ENCODE results near the gene LAMA2. TPM values are rescaled to one million over a fixed set of nuclear protein-coding genes. Genes with fewer than 3 reads are reported as not detected.

Gene LAMA2
- total and polyA plus RNA-seq, 2 of the 8 experiments (the other 6 are each of a cell fraction or from before 2014, with no cell fraction given): 1.3 to 3.8 TPM

DNA sequence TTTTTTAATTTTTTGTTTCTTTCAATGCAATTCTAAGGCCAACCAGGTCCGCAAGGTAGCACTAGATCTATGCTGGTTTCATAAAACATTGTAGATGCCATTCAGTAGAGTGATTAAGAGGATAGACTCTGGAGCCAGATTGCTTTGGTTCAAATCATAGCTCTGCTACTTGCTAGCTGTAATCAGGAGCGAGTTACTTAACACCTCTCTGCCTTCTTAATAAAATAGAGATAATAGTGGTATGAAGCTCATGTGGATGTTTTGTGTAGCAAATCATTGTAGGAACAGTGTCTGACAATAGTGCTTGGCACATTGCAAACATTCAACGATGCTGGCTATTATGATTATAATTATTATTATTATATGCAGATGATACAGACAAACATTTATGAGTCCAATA is 164.9 kb downstream of the LAMA2 start:
- ChIA-PET CTCF (ENCODE audit: partially characterized antibody) (interaction anchor here (0.7 to 1.5 kb wide), 2 partner anchors 44 to 323 kb away, joined by 3 to 7 read pairs; no protein-coding TSS in a partner anchor), POLR2A (ENCODE audit: partially characterized antibody) (no interaction called here)
- H3K23me2 ChIP-seq (ENCODE audit: low read depth, low read length): no peaks in the 10 kb centered on the region
- H3K18ac ChIP-seq (ENCODE audit: extremely low read depth, low read length): no peak overlapping the region
- no peaks in the 10 kb centered on the region for H3K79me1 ChIP-seq (ENCODE audit: low read depth, low read length)
- peaks cover 0 to 3% of the 10 kb centered on the region in 2 experiments; a peak in 1 of 4 replicates for H3K9me3 ChIP-seq (ENCODE audit: insufficient read depth in 2 of 2, low read depth in 1 of 2, low read length in 1 of 2)
- H3K27me3 ChIP-seq (replicated peaks in 1 of 4; ENCODE audit: control insufficient read depth in 3 of 4, extremely low read depth in 1 of 4, insufficient read depth in 3 of 4, low read length in 3 of 4): no peaks in the 10 kb centered on the region
- H2BK12ac ChIP-seq (ENCODE audit: low read depth, low read length): no peak overlapping the region
- no peak overlapping the region for H3K56ac ChIP-seq (replicated peaks; ENCODE audit: insufficient read length, low read depth, low read length)
- no peak overlapping the region for H3K4me2 ChIP-seq (ENCODE audit: insufficient read depth in 1 of 2, low read depth in 2 of 2, low read length in 2 of 2)
- no peak overlapping the region for H4K91ac ChIP-seq (replicated peaks; ENCODE audit: insufficient read length, low read length)
- no peak overlapping the region for H2BK120ac ChIP-seq (replicated peaks; ENCODE audit: low read depth, low read length)
- H2AK5ac ChIP-seq (ENCODE audit: low read depth, low read length): no peak overlapping the region
- no peak overlapping the region for H2BK15ac ChIP-seq (ENCODE audit: low read length)
- H3K4ac ChIP-seq (replicated peaks; ENCODE audit: insufficient read length, low read depth, low read length): no peak overlapping the region
- no peak overlapping the region for H3K27ac ChIP-seq (ENCODE audit: low read depth, low read length)
- no peaks in the 10 kb centered on the region for H3K79me2 ChIP-seq (ENCODE audit: control insufficient read depth in 1 of 2, insufficient read depth in 2 of 2, low read length in 2 of 2)
- no peaks in the 10 kb centered on the region for H3K4me1 ChIP-seq (replicated peaks in 1 of 4; ENCODE audit: control insufficient read depth in 3 of 4, insufficient read depth in 4 of 4, low read length in 3 of 4)
- H2BK20ac ChIP-seq (ENCODE audit: low read length): no peak overlapping the region
- H2BK5ac ChIP-seq (ENCODE audit: low read depth, low read length): no peak overlapping the region
- no peak overlapping the region for H4K5ac ChIP-seq (ENCODE audit: insufficient read length, low read depth, low read length)
- WGBS, 2 experiments (ENCODE audit: extremely low coverage in 1 of 2, insufficient coverage in 1 of 2, insufficient read length in 1 of 2, insufficient replicate concordance in 2 of 2, low coverage in 1 of 2, low lambda C conversion rate in 2 of 2, missing lambda C conversion rate in 1 of 2): 96% methylated on average over 3 of the region's 3 CpGs; no CpG with 5 or more reads in 1 of the 2 experiments
- no peaks in the 10 kb centered on the region for H3K36me3 ChIP-seq (ENCODE audit: control insufficient read depth in 2 of 4, insufficient read depth in 4 of 4, low read length in 3 of 4)
- H3K23ac ChIP-seq (ENCODE audit: insufficient read length): no peak overlapping the region
- no peak for FAIRE-seq
- H3K9ac ChIP-seq (replicated peaks in 1 of 4; ENCODE audit: extremely low read depth in 1 of 4, low read depth in 3 of 4, low read length in 3 of 4): no peak overlapping the region
- H2AFZ ChIP-seq (ENCODE audit: low read length): no peak overlapping the region
- H4K20me1 ChIP-seq (replicated peaks in 1 of 2; ENCODE audit: control insufficient read depth in 1 of 2, insufficient read depth in 2 of 2, low read length in 2 of 2): no peaks in the 10 kb centered on the region
- no peak overlapping the region for H3K4me3 ChIP-seq (ENCODE audit: extremely low read depth in 1 of 4, insufficient read depth in 2 of 4, low read depth in 3 of 4, low read length in 4 of 4)
- DNase-seq (ENCODE audit: low read depth in 1 of 2, low spot score in 2 of 2): no peak
- no peak overlapping the region for H3K14ac ChIP-seq (ENCODE audit: insufficient read length)
- no peak overlapping the region for H4K8ac ChIP-seq (ENCODE audit: extremely low read depth, insufficient read depth, low read length)
- no peak for TF ChIP-seq RAD21 (IDR thresholded peaks at IDR 0.05 in 1 of 2, conservative IDR thresholded peaks at IDR 0.05 in 1 of 2; ENCODE audit: low read depth in 2 of 2, low read length in 2 of 2)
- TF ChIP-seq SRF (IDR thresholded peaks at IDR 0.05; ENCODE audit: low read depth, low read length): no peak
- TF ChIP-seq TAF1 (IDR thresholded peaks at IDR 0.05; ENCODE audit: low read depth, low read length): no peak
- TF ChIP-seq BRCA1 (IDR thresholded peaks at IDR 0.05; ENCODE audit: low read depth, low read length): no peak
- no peak for TF ChIP-seq BCL11A (IDR thresholded peaks at IDR 0.05; ENCODE audit: low read depth in 2 of 2, low read length in 2 of 2)
- no peak for TF ChIP-seq GABPA (IDR thresholded peaks at IDR 0.05; ENCODE audit: borderline replicate concordance, insufficient read depth, low read length)
- TF ChIP-seq, protein P1, sequence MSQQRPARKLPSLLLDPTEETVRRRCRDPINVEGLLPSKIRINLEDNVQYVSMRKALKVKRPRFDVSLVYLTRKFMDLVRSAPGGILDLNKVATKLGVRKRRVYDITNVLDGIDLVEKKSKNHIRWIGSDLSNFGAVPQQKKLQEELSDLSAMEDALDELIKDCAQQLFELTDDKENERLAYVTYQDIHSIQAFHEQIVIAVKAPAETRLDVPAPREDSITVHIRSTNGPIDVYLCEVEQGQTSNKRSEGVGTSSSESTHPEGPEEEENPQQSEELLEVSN (IDR thresholded peaks at IDR 0.05): no peak
- TF ChIP-seq RXRA (IDR thresholded peaks at IDR 0.05; ENCODE audit: insufficient read depth, low read depth, low read length): no peak
- no peak for TF ChIP-seq HDAC6 (IDR thresholded peaks at IDR 0.05; ENCODE audit: low read depth, low read length)
- TF ChIP-seq SIRT6 (IDR thresholded peaks at IDR 0.05; ENCODE audit: low read length): no peak
- TF ChIP-seq SP4 (IDR thresholded peaks at IDR 0.05; ENCODE audit: low read length): no peak
- TF ChIP-seq YY1 (IDR thresholded peaks at IDR 0.05; ENCODE audit: low read depth, low read length): no peak
- TF ChIP-seq RNF2 (IDR thresholded peaks at IDR 0.05; ENCODE audit: borderline replicate concordance, low read depth, low read length, missing control alignments, poor library complexity, severe bottlenecking): no peak
- no peak for TF ChIP-seq CBX8 (IDR thresholded peaks at IDR 0.05; ENCODE audit: borderline replicate concordance, low read depth, low read length)
